Measurements from ENCODE around the gene ILF3. TPM values are rescaled to one million over a fixed set of nuclear protein-coding genes. Genes with fewer than 3 reads are reported as not detected.
A peak's percentile ranks its signal among the peaks of the same experiment; 100 is the strongest.

Gene ILF3
- total and polyA plus RNA-seq, 2 of the 13 experiments (the other 11 are each of a cell fraction or from before 2014, with no cell fraction given): 120 to 173 TPM

DNA sequence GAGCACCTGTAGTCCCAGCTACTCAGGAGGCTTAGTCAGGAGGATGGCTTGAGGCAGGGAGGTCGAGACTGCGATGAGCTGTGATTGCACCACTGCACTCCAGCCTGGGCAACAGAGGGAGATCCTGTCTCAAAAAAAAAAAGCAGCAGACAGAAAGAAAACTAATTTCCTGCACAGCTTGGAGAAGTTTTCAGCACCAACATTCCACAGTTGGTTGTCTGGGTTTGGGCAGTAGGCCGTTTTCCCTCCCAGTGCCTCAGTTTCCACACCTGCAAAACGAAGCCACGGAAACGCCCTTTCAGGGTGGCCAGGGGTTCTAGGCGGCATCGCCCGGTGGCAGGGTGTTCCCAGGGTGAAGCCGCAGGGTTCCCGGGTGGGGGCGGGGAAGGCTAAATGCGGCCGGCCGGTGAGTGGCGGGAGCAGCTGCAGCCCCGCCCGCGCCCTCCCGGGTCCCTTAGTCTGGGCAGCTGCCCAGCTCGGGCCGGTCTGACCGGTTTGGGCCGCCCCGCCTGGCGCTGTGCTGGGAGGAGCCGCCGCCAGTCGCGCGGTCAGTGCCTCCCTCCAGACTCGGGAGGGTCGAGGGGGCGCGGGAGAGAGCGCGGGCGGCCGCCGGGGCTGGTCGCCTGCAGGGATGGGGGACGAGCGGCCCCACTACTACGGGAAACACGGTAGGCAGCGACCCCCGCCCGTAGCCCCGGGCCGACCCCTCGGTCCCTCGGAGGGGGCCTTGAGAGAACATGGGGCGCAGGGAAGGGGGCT lies 29.0 kb upstream of the ILF3 start, which contains the start of gene SLC44A2:
Gene SLC44A2 (plus strand): TSS at position 551 of the 759 bp plus-strand sequence. CDS start 81 bp downstream, at position 632.
- no TSS peak for BruUV-seq (replicated peaks)
- no peaks in the 10 kb centered on the region for H3K9me3 ChIP-seq (ENCODE audit: low read length)
- H4K20me1 ChIP-seq (ENCODE audit: insufficient read depth, low read length): no peaks in the 10 kb centered on the region
- no peaks in the 10 kb centered on the region for H3K36me3 ChIP-seq (replicated peaks in 1 of 2; ENCODE audit: control insufficient read depth in 1 of 2, insufficient read depth in 2 of 2, low read length in 2 of 2)
- H3K4me2 ChIP-seq (ENCODE audit: low read depth, low read length): peak within 1 kb of the TSS; percentile 91
- WGBS (ENCODE audit: low lambda C conversion rate): 0% methylated on average over 8 of the region's 53 CpGs
- intact Hi-C loops (cut with micrococcal nuclease; ENCODE audit: unreplicated experiment): no loop called here
- peaks cover 1 to 4% of the 10 kb centered on the region in 2 experiments; a peak in 2 of 5 replicates for H3K27me3 ChIP-seq (ENCODE audit: control insufficient read depth in 1 of 2, insufficient read depth in 2 of 2, low read length in 2 of 2)
- ChIA-PET CTCF (ENCODE audit: low intra/inter-chr PET ratio, low total read pairs) (no interaction called here), POLR2A (interaction anchor here (0.8 kb wide), 1 partner anchor 19 kb away, joined by 4 read pairs; no protein-coding TSS in a partner anchor)
- H3K79me2 ChIP-seq (ENCODE audit: insufficient read depth, low read length): no peaks in the 10 kb centered on the region
- in situ Hi-C loops (cut with HindIII; ENCODE audit: extremely low pct_ligation_motif_present, low pct_unique_long_range_greater_than_20kb): no loop called here
- no peak within 1 kb of the TSS for H3K27ac ChIP-seq (ENCODE audit: extremely low read length, insufficient read depth, low read length)
- DNase-seq (ENCODE audit: low spot score): no peak
- H3K9ac ChIP-seq (ENCODE audit: insufficient read depth, low read depth, low read length): no peak within 1 kb of the TSS
- H3K4me3 ChIP-seq (replicated peaks in 1 of 3; ENCODE audit: insufficient read depth in 1 of 3, low read depth in 2 of 3, low read length in 3 of 3): peak within 1 kb of the TSS; percentile 48 to 70 (median 54)
- no peak for FAIRE-seq
- H3K4me1 ChIP-seq (ENCODE audit: insufficient read depth, low read length): peaks cover 18% of the 10 kb centered on the region
- no peak within 1 kb of the TSS for H2AFZ ChIP-seq (ENCODE audit: low read length)
- peak; percentile 85 for ATAC-seq
- TF ChIP-seq, protein P1, sequence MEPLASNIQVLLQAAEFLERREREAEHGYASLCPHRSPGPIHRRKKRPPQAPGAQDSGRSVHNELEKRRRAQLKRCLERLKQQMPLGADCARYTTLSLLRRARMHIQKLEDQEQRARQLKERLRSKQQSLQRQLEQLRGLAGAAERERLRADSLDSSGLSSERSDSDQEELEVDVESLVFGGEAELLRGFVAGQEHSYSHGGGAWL (CRISPR knock-in tag; IDR thresholded peaks at IDR 0.05): 0 out of 2 replicates have a peak, but pooled peaks have one; percentile 17
- TF ChIP-seq, protein P2, sequence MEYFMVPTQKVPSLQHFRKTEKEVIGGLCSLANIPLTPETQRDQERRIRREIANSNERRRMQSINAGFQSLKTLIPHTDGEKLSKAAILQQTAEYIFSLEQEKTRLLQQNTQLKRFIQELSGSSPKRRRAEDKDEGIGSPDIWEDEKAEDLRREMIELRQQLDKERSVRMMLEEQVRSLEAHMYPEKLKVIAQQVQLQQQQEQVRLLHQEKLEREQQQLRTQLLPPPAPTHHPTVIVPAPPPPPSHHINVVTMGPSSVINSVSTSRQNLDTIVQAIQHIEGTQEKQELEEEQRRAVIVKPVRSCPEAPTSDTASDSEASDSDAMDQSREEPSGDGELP (IDR thresholded peaks at IDR 0.05; ENCODE audit: borderline replicate concordance, low read depth): peak; percentile 7; the same call in 1 of the 2 replicates
- TF ChIP-seq, protein P3, sequence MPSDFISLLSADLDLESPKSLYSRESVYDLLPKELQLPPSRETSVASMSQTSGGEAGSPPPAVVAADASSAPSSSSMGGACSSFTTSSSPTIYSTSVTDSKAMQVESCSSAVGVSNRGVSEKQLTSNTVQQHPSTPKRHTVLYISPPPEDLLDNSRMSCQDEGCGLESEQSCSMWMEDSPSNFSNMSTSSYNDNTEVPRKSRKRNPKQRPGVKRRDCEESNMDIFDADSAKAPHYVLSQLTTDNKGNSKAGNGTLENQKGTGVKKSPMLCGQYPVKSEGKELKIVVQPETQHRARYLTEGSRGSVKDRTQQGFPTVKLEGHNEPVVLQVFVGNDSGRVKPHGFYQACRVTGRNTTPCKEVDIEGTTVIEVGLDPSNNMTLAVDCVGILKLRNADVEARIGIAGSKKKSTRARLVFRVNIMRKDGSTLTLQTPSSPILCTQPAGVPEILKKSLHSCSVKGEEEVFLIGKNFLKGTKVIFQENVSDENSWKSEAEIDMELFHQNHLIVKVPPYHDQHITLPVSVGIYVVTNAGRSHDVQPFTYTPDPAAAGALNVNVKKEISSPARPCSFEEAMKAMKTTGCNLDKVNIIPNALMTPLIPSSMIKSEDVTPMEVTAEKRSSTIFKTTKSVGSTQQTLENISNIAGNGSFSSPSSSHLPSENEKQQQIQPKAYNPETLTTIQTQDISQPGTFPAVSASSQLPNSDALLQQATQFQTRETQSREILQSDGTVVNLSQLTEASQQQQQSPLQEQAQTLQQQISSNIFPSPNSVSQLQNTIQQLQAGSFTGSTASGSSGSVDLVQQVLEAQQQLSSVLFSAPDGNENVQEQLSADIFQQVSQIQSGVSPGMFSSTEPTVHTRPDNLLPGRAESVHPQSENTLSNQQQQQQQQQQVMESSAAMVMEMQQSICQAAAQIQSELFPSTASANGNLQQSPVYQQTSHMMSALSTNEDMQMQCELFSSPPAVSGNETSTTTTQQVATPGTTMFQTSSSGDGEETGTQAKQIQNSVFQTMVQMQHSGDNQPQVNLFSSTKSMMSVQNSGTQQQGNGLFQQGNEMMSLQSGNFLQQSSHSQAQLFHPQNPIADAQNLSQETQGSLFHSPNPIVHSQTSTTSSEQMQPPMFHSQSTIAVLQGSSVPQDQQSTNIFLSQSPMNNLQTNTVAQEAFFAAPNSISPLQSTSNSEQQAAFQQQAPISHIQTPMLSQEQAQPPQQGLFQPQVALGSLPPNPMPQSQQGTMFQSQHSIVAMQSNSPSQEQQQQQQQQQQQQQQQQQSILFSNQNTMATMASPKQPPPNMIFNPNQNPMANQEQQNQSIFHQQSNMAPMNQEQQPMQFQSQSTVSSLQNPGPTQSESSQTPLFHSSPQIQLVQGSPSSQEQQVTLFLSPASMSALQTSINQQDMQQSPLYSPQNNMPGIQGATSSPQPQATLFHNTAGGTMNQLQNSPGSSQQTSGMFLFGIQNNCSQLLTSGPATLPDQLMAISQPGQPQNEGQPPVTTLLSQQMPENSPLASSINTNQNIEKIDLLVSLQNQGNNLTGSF (CRISPR knock-in tag; IDR thresholded peaks at IDR 0.05): no peak
- TF ChIP-seq, protein P4, sequence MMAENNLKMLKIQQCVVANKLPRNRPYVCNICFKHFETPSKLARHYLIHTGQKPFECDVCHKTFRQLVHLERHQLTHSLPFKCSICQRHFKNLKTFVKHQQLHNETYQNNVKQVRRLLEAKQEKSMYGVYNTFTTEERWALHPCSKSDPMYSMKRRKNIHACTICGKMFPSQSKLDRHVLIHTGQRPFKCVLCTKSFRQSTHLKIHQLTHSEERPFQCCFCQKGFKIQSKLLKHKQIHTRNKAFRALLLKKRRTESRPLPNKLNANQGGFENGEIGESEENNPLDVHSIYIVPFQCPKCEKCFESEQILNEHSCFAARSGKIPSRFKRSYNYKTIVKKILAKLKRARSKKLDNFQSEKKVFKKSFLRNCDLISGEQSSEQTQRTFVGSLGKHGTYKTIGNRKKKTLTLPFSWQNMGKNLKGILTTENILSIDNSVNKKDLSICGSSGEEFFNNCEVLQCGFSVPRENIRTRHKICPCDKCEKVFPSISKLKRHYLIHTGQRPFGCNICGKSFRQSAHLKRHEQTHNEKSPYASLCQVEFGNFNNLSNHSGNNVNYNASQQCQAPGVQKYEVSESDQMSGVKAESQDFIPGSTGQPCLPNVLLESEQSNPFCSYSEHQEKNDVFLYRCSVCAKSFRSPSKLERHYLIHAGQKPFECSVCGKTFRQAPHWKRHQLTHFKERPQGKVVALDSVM (CRISPR knock-in tag; IDR thresholded peaks at IDR 0.05): peak; percentile 87
- TF ChIP-seq SALL1 (CRISPR knock-in tag; IDR thresholded peaks at IDR 0.05) (no peak), FOXO1 (CRISPR knock-in tag; IDR thresholded peaks at IDR 0.05) (no peak), ZSCAN20 (CRISPR knock-in tag; IDR thresholded peaks at IDR 0.05; ENCODE audit: borderline replicate concordance) (no peak), GZF1 (CRISPR knock-in tag; IDR thresholded peaks at IDR 0.05) (peak; percentile 65; the same call in 1 of the 2 replicates)
- TF ChIP-seq, protein P5, sequence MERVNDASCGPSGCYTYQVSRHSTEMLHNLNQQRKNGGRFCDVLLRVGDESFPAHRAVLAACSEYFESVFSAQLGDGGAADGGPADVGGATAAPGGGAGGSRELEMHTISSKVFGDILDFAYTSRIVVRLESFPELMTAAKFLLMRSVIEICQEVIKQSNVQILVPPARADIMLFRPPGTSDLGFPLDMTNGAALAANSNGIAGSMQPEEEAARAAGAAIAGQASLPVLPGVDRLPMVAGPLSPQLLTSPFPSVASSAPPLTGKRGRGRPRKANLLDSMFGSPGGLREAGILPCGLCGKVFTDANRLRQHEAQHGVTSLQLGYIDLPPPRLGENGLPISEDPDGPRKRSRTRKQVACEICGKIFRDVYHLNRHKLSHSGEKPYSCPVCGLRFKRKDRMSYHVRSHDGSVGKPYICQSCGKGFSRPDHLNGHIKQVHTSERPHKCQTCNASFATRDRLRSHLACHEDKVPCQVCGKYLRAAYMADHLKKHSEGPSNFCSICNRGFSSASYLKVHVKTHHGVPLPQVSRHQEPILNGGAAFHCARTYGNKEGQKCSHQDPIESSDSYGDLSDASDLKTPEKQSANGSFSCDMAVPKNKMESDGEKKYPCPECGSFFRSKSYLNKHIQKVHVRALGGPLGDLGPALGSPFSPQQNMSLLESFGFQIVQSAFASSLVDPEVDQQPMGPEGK (CRISPR knock-in tag; IDR thresholded peaks at IDR 0.05): peak; percentile 27; the same call in 1 of the 2 replicates

Measured in HepG2 (cell line).